ENCODE measurements around the gene PUS3. TPM values are rescaled to one million over a fixed set of nuclear protein-coding genes. Genes with fewer than 3 reads are reported as not detected.
A peak's percentile ranks its signal among the peaks of the same experiment; 100 is the strongest.

The PUS3 gene
- total RNA-seq, 3 donors from 2014 or later (not counting 1 experiment from before 2014, with no cell fraction given), result 3.6 to 6.7 (median 3.6) TPM

GRCh38 chr11:125881291-125881690 lies 21.7 kb downstream of the PUS3 start:
- Histone ChIP-seq H3K27me3 (ENCODE audit: control insufficient read depth, insufficient read depth, low read length) (no peaks in the 10 kb centered on the region), H3K9me3 (ENCODE audit: control insufficient read depth, insufficient read depth, low read length) (no peaks in the 10 kb centered on the region), H3K4me1 (ENCODE audit: control insufficient read depth, insufficient read depth, low read length) (no peaks in the 10 kb centered on the region), H3K4me3 (ENCODE audit: low read length) (no peak overlapping the region), H3K36me3 (ENCODE audit: control insufficient read depth, insufficient read depth, low read length) (no peaks in the 10 kb centered on the region), H3K27ac (ENCODE audit: low read length) (no peak overlapping the region)
- WGBS (ENCODE audit: insufficient coverage), result 86% methylated on average over 1 of the region's 1 CpG
- Mint-ChIP-seq H3K4me3 (no peak overlapping the region), H3K9me3 (no peaks in the 10 kb centered on the region), H3K27ac (no peak overlapping the region), H3K36me3 (no peaks in the 10 kb centered on the region), H3K4me1 (no peaks in the 10 kb centered on the region), H3K27me3 (ENCODE audit: low read depth in 2 of 2) (peaks cover 5 to 6% of the 10 kb centered on the region in 2 donors)
- ATAC-seq, result no peak
- no peak for DNase-seq
- intact Hi-C loops (cut with micrococcal nuclease), result no loop called here
- no peak for TF ChIP-seq CTCF (IDR thresholded peaks at IDR 0.05)

- intact Hi-C loops (cut with micrococcal nuclease), result no loop called here
- DNase-seq, result peak in 1 of 2 donors; percentile 70
- no peak overlapping the region for H3K4me3 Mint-ChIP-seq
- no peak overlapping the region for H3K27ac Mint-ChIP-seq
- peak in 2 of 3 donors; percentile 38 to 73 for ATAC-seq
- H3K36me3 Mint-ChIP-seq, result no peaks in the 10 kb centered on the region
- H3K9me3 Mint-ChIP-seq, result no peaks in the 10 kb centered on the region
- TF ChIP-seq CTCF (IDR thresholded peaks at IDR 0.05), result peak; percentile 60
- no peak overlapping the region for H3K27ac ChIP-seq (ENCODE audit: low read length)
- H3K4me1 ChIP-seq (ENCODE audit: control insufficient read depth, insufficient read depth, low read length), result no peaks in the 10 kb centered on the region
- H3K9me3 ChIP-seq (ENCODE audit: control insufficient read depth, insufficient read depth, low read length), result no peaks in the 10 kb centered on the region
- no peaks in the 10 kb centered on the region for H3K27me3 ChIP-seq (ENCODE audit: control insufficient read depth, insufficient read depth, low read length)
- peaks cover 0 to 5% of the 10 kb centered on the region in 2 donors for H3K4me1 Mint-ChIP-seq
- no peak overlapping the region for H3K4me3 ChIP-seq (ENCODE audit: low read length)
- 7% methylated on average over 7 of the region's 8 CpGs for WGBS (ENCODE audit: insufficient coverage)
- H3K27me3 Mint-ChIP-seq (ENCODE audit: low read depth in 2 of 2), result peaks cover 5 to 34% of the 10 kb centered on the region in 2 donors
- H3K36me3 ChIP-seq (ENCODE audit: control insufficient read depth, insufficient read depth, low read length), result no peaks in the 10 kb centered on the region
Observed at GRCh38 chr11:125874556-125875124, 28.4 kb downstream of the PUS3 start.

GRCh38 chr11:125873881-125874555 lies 29.0 kb downstream of the PUS3 start:
- Mint-ChIP-seq H3K36me3 (no peaks in the 10 kb centered on the region), H3K4me1 (peaks cover 0 to 5% of the 10 kb centered on the region in 2 donors), H3K27me3 (ENCODE audit: low read depth in 2 of 2) (peaks cover 5 to 37% of the 10 kb centered on the region in 2 donors), H3K9me3 (no peaks in the 10 kb centered on the region), H3K4me3 (no peak overlapping the region), H3K27ac (no peak overlapping the region)
- Histone ChIP-seq H3K36me3 (ENCODE audit: control insufficient read depth, insufficient read depth, low read length) (no peaks in the 10 kb centered on the region), H3K4me3 (ENCODE audit: low read length) (no peak overlapping the region), H3K27ac (ENCODE audit: low read length) (no peak overlapping the region), H3K4me1 (ENCODE audit: control insufficient read depth, insufficient read depth, low read length) (no peaks in the 10 kb centered on the region), H3K27me3 (ENCODE audit: control insufficient read depth, insufficient read depth, low read length) (no peaks in the 10 kb centered on the region), H3K9me3 (ENCODE audit: control insufficient read depth, insufficient read depth, low read length) (no peaks in the 10 kb centered on the region)
- DNase-seq, result no peak
- no peak for ATAC-seq
- no peak for TF ChIP-seq CTCF (IDR thresholded peaks at IDR 0.05)
- intact Hi-C loops (cut with micrococcal nuclease), result no loop called here
- WGBS (ENCODE audit: insufficient coverage), result 92% methylated on average over 11 of the region's 20 CpGs

GRCh38 chr11:125872138-125872491 lies 30.9 kb downstream of the PUS3 start:
- no peak for TF ChIP-seq CTCF (IDR thresholded peaks at IDR 0.05)
- Histone ChIP-seq H3K27me3 (ENCODE audit: control insufficient read depth, insufficient read depth, low read length) (no peaks in the 10 kb centered on the region), H3K4me3 (ENCODE audit: low read length) (no peak overlapping the region), H3K36me3 (ENCODE audit: control insufficient read depth, insufficient read depth, low read length) (no peaks in the 10 kb centered on the region), H3K9me3 (ENCODE audit: control insufficient read depth, insufficient read depth, low read length) (no peaks in the 10 kb centered on the region), H3K27ac (ENCODE audit: low read length) (no peak overlapping the region), H3K4me1 (ENCODE audit: control insufficient read depth, insufficient read depth, low read length) (no peaks in the 10 kb centered on the region)
- Mint-ChIP-seq H3K27ac (no peak overlapping the region), H3K4me3 (no peak overlapping the region), H3K36me3 (no peaks in the 10 kb centered on the region), H3K27me3 (ENCODE audit: low read depth in 2 of 2) (peaks cover 2 to 31% of the 10 kb centered on the region in 2 donors), H3K4me1 (peaks cover 0 to 5% of the 10 kb centered on the region in 2 donors), H3K9me3 (no peaks in the 10 kb centered on the region)
- ATAC-seq, result no peak
- DNase-seq, result no peak
- intact Hi-C loops (cut with micrococcal nuclease), result no loop called here
